Measurements from ENCODE around the gene XPR1. TPM values are rescaled to one million over a fixed set of nuclear protein-coding genes. Genes with fewer than 3 reads are reported as not detected.

The XPR1 gene
- total and polyA plus RNA-seq, 2 of the 8 experiments (the other 6 are each of a cell fraction or from before 2014, with no cell fraction given) = 28.6 to 43.9 TPM

DNA sequence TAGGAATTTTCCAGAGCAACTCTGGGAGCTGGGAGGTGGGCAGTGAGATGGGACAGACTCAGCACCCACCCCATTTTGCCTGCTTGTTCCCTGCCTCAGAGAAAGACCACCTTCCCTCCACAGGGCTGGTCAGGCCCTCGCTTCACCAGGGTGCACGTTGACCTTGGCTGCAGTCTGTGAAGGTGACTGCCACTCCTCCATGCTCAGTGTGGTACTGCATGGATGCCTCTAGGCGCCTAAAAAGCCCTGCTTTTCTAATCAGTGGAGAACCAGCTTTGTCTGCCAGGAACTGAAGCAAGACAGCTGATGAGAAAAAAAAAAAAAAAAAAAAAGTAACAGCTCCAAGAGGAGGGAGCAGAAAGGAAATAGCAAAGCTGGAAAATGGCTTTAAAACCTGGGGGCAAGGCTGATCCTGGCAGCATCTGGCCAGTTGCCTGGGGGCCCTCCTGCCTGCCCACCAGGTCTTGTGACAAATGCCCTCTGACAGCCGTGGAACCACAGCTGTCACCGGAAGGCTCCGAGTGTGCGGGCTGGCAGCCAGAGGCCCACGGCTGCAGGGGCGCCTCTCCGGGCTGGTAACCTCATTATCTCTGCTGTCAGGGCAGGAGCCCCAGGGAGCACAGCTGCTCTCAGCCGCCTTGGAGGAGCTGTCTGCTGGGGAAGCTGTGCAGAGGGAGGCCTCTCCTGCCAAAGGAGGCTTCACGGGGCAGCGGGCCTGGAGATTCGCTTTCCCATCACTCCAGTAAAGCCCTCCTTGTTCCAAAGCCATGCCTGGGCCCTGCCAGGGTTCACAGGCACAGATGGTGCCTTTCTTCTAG, 294.6 kb downstream of the XPR1 start:
- H2BK120ac ChIP-seq (replicated peaks; ENCODE audit: low read depth, low read length) = peak overlapping the region; percentile 70
- H3K56ac ChIP-seq (replicated peaks; ENCODE audit: insufficient read length, low read depth, low read length) = no peak overlapping the region
- peak overlapping the region; percentile 52; the same call in 1 of the 2 replicates for H2BK12ac ChIP-seq (ENCODE audit: low read depth, low read length)
- WGBS, 2 experiments (ENCODE audit: extremely low coverage in 1 of 2, insufficient coverage in 1 of 2, insufficient read length in 1 of 2, insufficient replicate concordance in 2 of 2, low coverage in 1 of 2, low lambda C conversion rate in 2 of 2, missing lambda C conversion rate in 1 of 2) = 82% methylated on average over 12 of the region's 14 CpGs; no CpG with 5 or more reads in 1 of the 2 experiments
- no peak overlapping the region for H4K5ac ChIP-seq (ENCODE audit: insufficient read length, low read depth, low read length)
- FAIRE-seq = no peak
- no peak overlapping the region for H3K4me2 ChIP-seq (ENCODE audit: insufficient read depth in 1 of 2, low read depth in 2 of 2, low read length in 2 of 2)
- no peaks in the 10 kb centered on the region for H3K36me3 ChIP-seq (ENCODE audit: control insufficient read depth in 2 of 4, insufficient read depth in 4 of 4, low read length in 3 of 4)
- no peak overlapping the region for H3K4me3 ChIP-seq (ENCODE audit: extremely low read depth in 1 of 4, insufficient read depth in 2 of 4, low read depth in 3 of 4, low read length in 4 of 4)
- no peak overlapping the region for H4K8ac ChIP-seq (ENCODE audit: extremely low read depth, insufficient read depth, low read length)
- peak overlapping the region; percentile 6 for H3K4ac ChIP-seq (replicated peaks; ENCODE audit: insufficient read length, low read depth, low read length)
- H2AK5ac ChIP-seq (ENCODE audit: low read depth, low read length) = peak overlapping the region; percentile 94; the same call in 1 of the 2 replicates
- H2BK15ac ChIP-seq (ENCODE audit: low read length) = peak overlapping the region; percentile 90; the same call in 1 of the 2 replicates
- peak overlapping the region; percentile 68 for H3K18ac ChIP-seq (ENCODE audit: extremely low read depth, low read length)
- peak overlapping the region; percentile 36 for H4K91ac ChIP-seq (replicated peaks; ENCODE audit: insufficient read length, low read length)
- no peak overlapping the region for H3K23ac ChIP-seq (ENCODE audit: insufficient read length)
- H3K27ac ChIP-seq (ENCODE audit: low read depth, low read length) = no peak overlapping the region
- H3K27me3 ChIP-seq (replicated peaks in 1 of 4; ENCODE audit: control insufficient read depth in 3 of 4, extremely low read depth in 1 of 4, insufficient read depth in 3 of 4, low read length in 3 of 4) = no peaks in the 10 kb centered on the region; a peak in 1 of 7 replicates
- H2BK5ac ChIP-seq (ENCODE audit: low read depth, low read length) = peak overlapping the region; percentile 86; the same call in 1 of the 2 replicates
- ChIA-PET POLR2A (ENCODE audit: partially characterized antibody) (interaction anchor here (1.8 to 2.1 kb wide), 3 partner anchors 14 to 163 kb away, joined by 5 to 14 read pairs (median 6); partner anchors contain the start of genes IER5 and KIAA1614), CTCF (ENCODE audit: partially characterized antibody) (interaction anchor here (0.9 to 3.9 kb wide), 9 partner anchors 10 to 409 kb away, joined by 3 to 11 read pairs (median 4); partner anchors contain the start of gene KIAA1614)
- peaks cover 2% of the 10 kb centered on the region for H3K23me2 ChIP-seq (ENCODE audit: low read depth, low read length)
- no peaks in the 10 kb centered on the region for H4K20me1 ChIP-seq (replicated peaks in 1 of 2; ENCODE audit: control insufficient read depth in 1 of 2, insufficient read depth in 2 of 2, low read length in 2 of 2)
- no peaks in the 10 kb centered on the region for H3K9me3 ChIP-seq (ENCODE audit: insufficient read depth in 2 of 2, low read depth in 1 of 2, low read length in 1 of 2)
- peak overlapping the region; percentile 88 for H2BK20ac ChIP-seq (ENCODE audit: low read length)
- H3K14ac ChIP-seq (ENCODE audit: insufficient read length) = no peak overlapping the region
- H3K9ac ChIP-seq (replicated peaks in 1 of 4; ENCODE audit: extremely low read depth in 1 of 4, low read depth in 3 of 4, low read length in 3 of 4) = no peak overlapping the region
- no peaks in the 10 kb centered on the region for H3K79me1 ChIP-seq (ENCODE audit: low read depth, low read length)
- no peak overlapping the region for H2AFZ ChIP-seq (ENCODE audit: low read length)
- TF ChIP-seq CBX5 (IDR thresholded peaks at IDR 0.05; ENCODE audit: low read depth, low read length) (no peak), SIN3A (conservative IDR thresholded peaks at IDR 0.05 in 1 of 2, IDR thresholded peaks at IDR 0.05 in 1 of 2; ENCODE audit: low read depth in 1 of 2, low read length in 2 of 2) (peak in 1 of 2 experiments; percentile 61; a peak in 2 of 4 replicates)
- peaks cover 32 to 59% (median 43%) of the 10 kb centered on the region in 4 experiments for H3K4me1 ChIP-seq (replicated peaks in 1 of 4; ENCODE audit: control insufficient read depth in 3 of 4, insufficient read depth in 4 of 4, low read length in 3 of 4)
- no peak for DNase-seq (ENCODE audit: low read depth in 1 of 2, low spot score in 2 of 2)
- H3K79me2 ChIP-seq (ENCODE audit: control insufficient read depth in 1 of 2, insufficient read depth in 2 of 2, low read length in 2 of 2) = no peaks in the 10 kb centered on the region

Data from H1 (cell line).